Suprapubic skin (tissue), 4 donors: ENCODE results near the gene ARHGDIG.

Experiments
- CTCF ChIP-seq, 2 donors: fragments of 200-600 bp in 1 of 2; fragments of 450-650 bp in 1 of 2; sonication (generic) in 1 of 2; IDR thresholded peaks; one replicate each; pipeline ENCODE4 v1.5.1; 2016 to 2019; ENCODE audit warnings: antibody characterized with exemption in 2 of 2, mild to moderate bottlenecking in 1 of 2, moderate library complexity in 1 of 2
- POLR2A ChIP-seq, 2 donors: fragments of 450-650 bp; IDR thresholded peaks; one replicate each; pipeline ENCODE4 v1.6.1; 2017; ENCODE audit warnings: antibody characterized with exemption in 2 of 2, mild to moderate bottlenecking in 2 of 2, moderate library complexity in 2 of 2
- POLR2AphosphoS5 ChIP-seq, 3 donors: sonication (generic); formaldehyde crosslinking; IDR thresholded peaks; one replicate each; pipeline ENCODE4 v1.6.1; 2017; ENCODE audit warnings: antibody characterized with exemption in 3 of 3

- TF ChIP-seq CTCF (IDR thresholded peaks at IDR 0.05) (no peak), POLR2AphosphoS5 (IDR thresholded peaks at IDR 0.05) (no peak), POLR2A (IDR thresholded peaks at IDR 0.05) (no peak)
These were observed 20.8 kb downstream of the ARHGDIG start for GRCh38 chr16:301235-301634.
